Stimulated activated CD4-positive, alpha-beta T cell treated with anti-CD3 and anti-CD28 coated beads, Interleukin-2, amount 100 ng/mL, for 24 hours (primary cell): ENCODE results near the gene TMEM132E.

ENCODE experiments used
- DNase-seq, 2 donors: peaks; one replicate each; pipeline ENCODE4 v3.0.0-alpha.2; 2020

The TMEM132E gene

DNA sequence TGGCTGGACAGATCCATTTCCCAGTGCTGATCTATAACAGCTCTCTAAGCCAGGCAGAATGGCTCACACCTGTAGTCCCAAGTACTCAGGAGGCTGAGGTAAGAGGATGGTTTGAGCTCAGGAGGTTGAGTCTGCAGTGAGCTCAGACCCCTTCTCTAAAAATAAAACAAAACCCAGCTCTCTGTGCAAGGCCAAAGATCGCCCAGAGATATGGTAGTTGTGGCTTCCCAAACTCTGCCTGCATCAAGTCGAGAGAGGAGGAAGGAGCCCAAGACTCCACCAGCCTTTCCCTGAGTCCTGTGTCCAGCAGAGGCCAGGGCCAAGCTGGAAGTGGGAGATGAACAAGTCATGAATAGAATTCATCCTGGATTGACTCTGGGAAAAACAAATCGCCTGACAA lies 88.8 kb downstream of the TMEM132E start:
- DNase-seq = no peak

DNA sequence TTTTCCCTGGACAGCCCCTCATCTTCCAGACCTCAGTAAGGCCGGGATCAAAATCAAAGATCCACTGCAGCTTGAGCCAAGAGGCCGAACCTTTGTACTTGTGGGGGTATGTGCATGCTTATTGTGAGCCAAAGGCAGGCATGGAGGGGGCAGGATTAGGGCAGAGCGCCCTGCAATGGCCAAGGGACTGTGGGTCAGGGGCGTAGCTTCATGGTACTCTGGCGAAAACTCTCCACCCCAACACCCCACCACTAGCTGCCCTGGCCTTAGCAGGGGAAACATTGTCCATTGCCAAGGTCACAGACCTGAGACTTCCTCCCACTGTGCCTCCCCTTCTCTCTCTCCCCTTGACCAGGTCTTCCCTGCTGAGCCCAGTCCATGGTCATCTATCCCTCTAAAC lies 90.1 kb downstream of the TMEM132E start:
- no peak for DNase-seq

DNA sequence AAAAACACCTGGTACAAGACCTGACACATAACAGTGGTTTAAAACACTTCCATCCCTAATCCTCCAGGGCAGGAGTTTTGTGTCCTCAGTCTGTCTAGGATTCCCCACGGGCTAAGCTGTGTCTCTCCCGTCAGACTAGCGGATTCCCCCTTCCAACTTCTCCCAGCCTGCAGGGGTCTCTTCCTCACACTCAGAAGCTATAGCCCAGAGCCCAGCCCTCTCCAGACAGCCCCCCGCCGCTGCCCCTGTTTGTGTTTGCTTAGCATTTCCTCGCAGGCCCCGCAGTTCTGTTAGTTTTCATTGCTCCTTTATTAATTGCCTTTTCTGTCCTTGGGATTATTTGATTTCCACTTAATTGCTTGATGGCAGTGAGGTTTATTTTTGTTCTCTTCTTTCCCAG lies 91.2 kb downstream of the TMEM132E start:
- DNase-seq = no peak

DNA sequence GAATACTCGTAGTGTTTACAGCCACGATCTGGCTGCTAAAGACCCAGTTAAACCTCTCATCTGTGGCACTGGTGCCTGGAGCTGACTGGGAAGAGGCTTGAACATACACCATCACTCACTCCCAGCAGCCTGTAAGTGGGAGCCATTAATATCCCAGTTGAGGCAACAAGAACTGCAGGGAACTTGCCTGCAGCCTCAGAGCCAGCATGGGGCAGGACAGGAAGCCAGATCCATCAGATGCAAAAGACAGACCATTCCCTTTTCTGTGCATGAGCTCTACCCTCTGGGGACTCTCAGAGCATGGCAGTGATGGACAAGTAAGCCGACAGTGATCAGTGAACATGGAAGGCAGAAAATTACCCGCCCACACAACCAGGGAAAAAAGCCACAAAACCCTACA lies 91.8 kb downstream of the TMEM132E start:
- no peak for DNase-seq

DNA sequence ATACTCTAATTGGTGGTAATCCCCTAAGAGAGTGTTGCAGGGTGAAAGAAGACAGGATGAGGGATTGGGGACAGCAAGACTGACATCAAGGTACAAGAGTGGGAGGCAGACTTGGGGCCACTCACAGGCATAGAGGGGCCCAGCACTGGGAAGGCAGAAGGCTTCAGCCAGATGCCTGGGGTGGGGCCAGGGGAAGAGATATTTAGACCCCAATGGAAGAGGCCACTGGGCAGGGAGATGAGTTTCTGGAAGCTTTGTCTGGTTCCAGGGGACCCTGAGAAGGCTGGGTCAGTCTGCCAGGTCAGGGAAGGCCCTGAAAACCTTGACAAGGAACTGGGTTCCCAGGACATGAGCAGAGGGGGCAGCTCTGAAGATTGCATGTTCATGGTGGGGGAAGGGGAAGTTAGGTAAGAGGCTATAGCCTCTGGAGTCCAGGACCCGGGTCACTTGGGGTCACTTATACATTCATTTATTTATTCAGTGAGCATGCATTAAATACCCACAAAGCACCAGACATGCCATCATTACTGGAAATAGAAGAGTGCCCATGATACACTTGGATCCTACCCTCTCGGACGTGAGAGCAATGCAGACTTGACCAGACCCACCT lies 92.9 kb downstream of the TMEM132E start:
- DNase-seq = no peak

DNA sequence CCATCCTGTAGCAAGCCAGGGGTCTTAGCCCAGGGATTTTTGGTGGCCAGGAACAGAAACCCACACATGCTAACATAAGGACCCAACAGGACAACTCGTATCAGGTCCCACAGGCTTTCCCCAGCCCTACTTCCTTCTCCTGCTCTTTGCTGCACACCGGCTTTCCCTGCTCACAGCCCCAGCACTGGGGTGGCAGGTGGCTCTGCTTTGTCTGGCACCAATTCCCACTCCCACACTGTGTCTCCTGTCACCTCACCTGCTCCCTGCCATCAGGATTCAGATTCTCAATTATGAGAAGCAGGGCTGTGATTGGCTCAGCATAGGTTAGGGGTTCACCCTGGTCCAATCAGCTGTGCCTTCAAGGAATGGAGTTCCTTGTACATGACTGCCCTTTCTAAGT lies 94.1 kb downstream of the TMEM132E start:
- no peak for DNase-seq

DNA sequence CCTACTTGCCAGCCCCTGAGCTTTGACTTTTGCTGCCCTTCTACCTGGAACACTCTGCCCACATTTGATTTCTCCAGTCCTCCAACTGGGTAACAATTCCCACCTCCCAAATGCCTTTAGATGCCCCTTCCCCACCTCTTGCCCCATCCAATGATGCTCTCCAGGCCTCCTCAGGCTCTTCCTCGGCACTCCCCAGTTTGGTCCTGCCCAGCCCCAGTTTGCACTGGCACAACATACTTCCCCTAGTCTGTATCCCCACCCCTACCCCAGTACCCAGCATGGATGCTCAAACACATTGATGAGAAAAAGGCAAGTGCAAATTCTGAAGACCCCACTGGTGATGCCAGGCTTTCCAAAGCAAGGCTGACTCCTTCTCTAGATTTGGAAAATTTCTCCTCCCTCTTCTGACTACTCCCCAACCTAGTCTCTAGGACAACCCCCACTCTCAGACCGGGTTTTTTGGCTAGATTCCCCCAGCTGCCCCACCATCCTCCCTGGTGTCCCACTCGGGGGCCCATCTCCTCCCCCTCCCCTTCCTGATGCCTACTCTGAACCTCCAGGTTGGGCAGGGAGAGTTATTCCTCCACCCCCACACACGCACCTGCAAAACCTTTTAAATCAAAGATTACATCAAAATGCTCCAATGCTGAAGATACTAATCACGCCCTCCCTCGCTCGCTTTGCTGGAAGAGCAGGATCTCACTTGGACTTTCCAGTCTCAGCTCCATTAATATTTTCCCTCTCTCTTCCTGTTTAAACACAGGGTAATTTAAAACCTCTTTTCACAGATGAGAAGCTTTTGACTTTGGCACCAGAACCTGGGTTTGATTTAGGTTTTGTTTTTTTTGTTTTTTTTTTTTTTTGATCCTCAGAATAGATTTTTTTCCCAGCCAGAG lies 94.9 kb downstream of the TMEM132E start:
- DNase-seq = no peak

DNA sequence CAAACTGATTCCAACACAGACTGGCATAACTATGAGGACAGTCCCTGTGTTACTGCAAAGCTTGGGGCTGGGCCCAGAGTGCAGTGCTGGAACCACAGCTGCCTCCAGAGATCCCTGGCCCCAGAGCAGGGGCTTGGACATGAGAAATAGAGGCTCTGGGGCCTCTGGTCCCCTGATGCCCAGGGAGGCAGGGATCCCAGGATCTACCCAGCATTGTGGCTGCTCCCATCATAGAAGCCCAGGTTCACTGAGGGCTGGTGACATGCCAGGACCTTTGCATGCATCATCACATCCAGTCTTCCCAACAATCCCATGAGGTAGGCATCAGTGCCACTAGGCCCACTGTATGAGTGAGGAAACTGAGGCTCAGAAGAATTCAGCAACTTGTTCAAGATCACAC lies 95.8 kb downstream of the TMEM132E start:
- no peak for DNase-seq

DNA sequence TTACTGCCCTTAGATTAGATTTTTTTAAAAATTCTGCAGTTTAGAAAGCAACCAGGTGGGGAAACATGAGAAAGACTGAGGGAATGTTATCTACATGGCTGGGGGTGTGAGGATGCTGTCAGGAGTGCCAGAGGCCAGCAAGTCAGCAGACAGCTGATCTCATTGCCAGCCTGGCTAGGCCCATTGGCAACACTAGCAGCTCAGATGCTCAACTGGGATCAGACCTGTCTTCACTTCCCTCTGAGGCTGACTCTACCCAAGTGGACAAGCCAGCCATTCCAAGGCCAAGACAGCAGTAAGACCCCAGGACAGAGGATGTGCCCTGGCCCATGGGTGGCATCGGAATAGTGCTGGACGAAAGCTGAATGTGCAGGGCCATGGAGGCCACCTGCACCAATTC lies 96.2 kb downstream of the TMEM132E start:
- DNase-seq = no peak

DNA sequence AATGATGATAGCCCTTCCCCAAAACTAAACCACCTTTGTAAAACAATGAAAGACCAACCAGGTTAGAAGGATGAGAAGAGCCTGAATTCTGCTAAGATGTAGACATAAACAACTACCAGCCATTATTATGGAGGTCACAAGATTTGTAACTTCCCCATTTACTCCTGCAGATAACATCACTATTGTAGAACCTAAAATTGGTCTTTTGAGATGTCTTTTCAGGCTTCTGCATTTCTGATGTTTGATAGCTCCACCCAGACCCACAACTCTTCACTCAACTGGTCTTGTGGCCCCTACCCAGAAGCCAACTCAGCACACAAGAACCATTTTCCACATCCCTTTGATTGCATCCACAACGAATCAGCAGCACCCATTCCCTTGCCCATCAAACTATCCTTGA lies 100.8 kb downstream of the TMEM132E start:
- no peak for DNase-seq

DNA sequence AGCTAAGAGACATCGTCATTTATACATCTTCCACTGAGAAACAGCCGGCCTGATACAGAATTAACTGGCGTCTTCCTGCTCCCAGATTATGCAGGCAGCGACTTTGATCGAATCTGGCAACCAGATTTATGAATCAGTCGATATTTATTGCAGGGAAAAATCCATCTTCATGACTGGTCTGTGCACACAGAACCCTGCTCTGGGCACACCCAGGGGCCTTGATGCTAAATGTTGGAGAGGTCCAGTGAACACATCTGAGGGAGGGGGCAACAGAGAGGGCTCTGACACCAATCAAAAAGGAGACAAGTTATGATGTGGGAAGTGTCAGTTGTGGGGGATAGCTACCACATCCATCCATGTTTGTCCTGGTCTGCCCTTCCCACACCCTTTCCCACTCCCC lies 102.9 kb downstream of the TMEM132E start:
- DNase-seq = no peak

DNA sequence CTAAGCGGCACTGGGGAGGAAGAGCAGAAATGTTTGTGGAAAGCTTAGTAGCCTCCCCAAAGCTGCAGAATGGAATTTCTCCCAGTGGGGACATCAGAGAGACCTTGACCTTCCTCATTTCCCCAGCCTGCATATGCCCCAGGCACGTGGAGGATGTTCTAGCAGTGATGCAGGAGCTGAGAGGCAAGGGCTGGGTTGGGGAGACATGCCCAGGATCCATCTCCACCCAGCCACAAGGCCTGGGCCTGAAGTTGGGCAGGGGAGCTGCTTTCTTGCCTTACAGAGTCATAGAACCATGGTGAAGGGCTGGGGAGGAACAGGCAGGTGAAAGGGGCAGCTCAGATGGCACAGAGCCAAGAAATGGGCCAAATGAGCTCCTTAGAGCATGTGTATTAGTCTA lies 104.0 kb downstream of the TMEM132E start:
- no peak for DNase-seq
